Ascending aorta (tissue), 2 donors: ENCODE results near the gene RAPGEF2. TPM values are rescaled to one million over a fixed set of nuclear protein-coding genes. Genes with fewer than 3 reads are reported as not detected.
"Not testable (repeated sequence)": the region's sequence is repeated elsewhere in the genome, so short reads cannot be mapped to it uniquely, and the experiment has no call there.

Experiments used
- DNase-seq, 2 donors: peaks; one replicate each; pipeline ENCODE4 v3.0.0-alpha.2; 2019; ENCODE audit warnings: low spot score in 2 of 2
- H3K27ac ChIP-seq, 2 donors: fragments of 200-600 bp; sonication (generic); one replicate each; pipeline ENCODE4 v1.5.1; 2016 to 2017; ENCODE audit warnings: mild to moderate bottlenecking in 1 of 2
- H3K27me3 ChIP-seq: fragments of 200-600 bp; sonication (generic); one replicate; pipeline ENCODE4 v1.5.1; 2017
- H3K36me3 ChIP-seq, 2 donors: fragments of 200-600 bp; sonication (generic); one replicate each; pipeline ENCODE4 v1.5.1; 2016
- H3K4me1 ChIP-seq, 2 donors: fragments of 200-600 bp; sonication (generic); one replicate each; pipeline ENCODE4 v1.5.1; 2016 to 2017; ENCODE audit warnings: mild to moderate bottlenecking in 1 of 2
- H3K4me3 ChIP-seq, 2 donors: fragments of 200-600 bp; sonication (generic); one replicate each; pipeline ENCODE4 v1.5.1; 2016 to 2017; ENCODE audit warnings: mild to moderate bottlenecking in 1 of 2
- H3K9me3 ChIP-seq, 2 donors: fragments of 200-600 bp; sonication (generic); one replicate each; pipeline ENCODE4 v1.5.1; 2016
- CTCF ChIP-seq, 3 experiments: fragments of 200-600 bp in 2 of 3; fragments of 450-650 bp in 1 of 3; sonication (generic) in 2 of 3; IDR thresholded peaks; one replicate each; pipeline ENCODE4 v1.5.1; 2016 to 2019; ENCODE audit warnings: antibody characterized with exemption in 3 of 3, mild to moderate bottlenecking in 1 of 3, moderate library complexity in 1 of 3
- intact Hi-C: fragments of 100-400 bp; cut with DNase I; formaldehyde crosslinking; loops from one replicate; pipeline ENCODE4 v1.15.1; 2023
- total RNA-seq: library from RNA; depleted of rRNA; stranded (reverse); fragments of >200 nt; gene quantifications from one replicate; pipeline ENCODE4 v1.1.0, GENCODE V29; 2016

Gene RAPGEF2
- 65.7 TPM for total RNA-seq

GRCh38 chr4:159102622-159103383, at the start of gene RAPGEF2:
RAPGEF2 (plus strand) TSS chr4:159103079; CDS start chr4:159104163, 1,084 bp downstream.
- intact Hi-C loops, result loop anchor here (2.0 to 10.0 kb wide), 5 partner anchors 191 to 431 kb away; partner anchors contain the start of genes C4orf46, ETFDH and PPID
- peak; percentile 65 to 95 for DNase-seq
- TF ChIP-seq CTCF (IDR thresholded peaks at IDR 0.05), result no peak
- Histone ChIP-seq H3K36me3 (no peaks in the 10 kb centered on the region), H3K9me3 (no peaks in the 10 kb centered on the region), H3K4me1 (peaks cover 0 to 13% of the 10 kb centered on the region in 2 donors), H3K4me3 (peak within 1 kb of the TSS; percentile 92 to 93), H3K27me3 (no peaks in the 10 kb centered on the region), H3K27ac (peak within 1 kb of the TSS; percentile 91 to 94)

GRCh38 chr4:159055833-159056232, 47.0 kb upstream of the RAPGEF2 start:
- no peak for TF ChIP-seq CTCF (IDR thresholded peaks at IDR 0.05)
- intact Hi-C loops, result no loop called here
- no peak for DNase-seq
- H3K27me3 ChIP-seq, result no peaks in the 10 kb centered on the region
- H3K36me3 ChIP-seq, result no peaks in the 10 kb centered on the region
- no peak overlapping the region for H3K27ac ChIP-seq
- H3K4me3 ChIP-seq, result no peak overlapping the region
- no peaks in the 10 kb centered on the region for H3K4me1 ChIP-seq
- H3K9me3 ChIP-seq, result no peaks in the 10 kb centered on the region

- no peaks in the 10 kb centered on the region for H3K36me3 ChIP-seq
- no peaks in the 10 kb centered on the region for H3K4me1 ChIP-seq
- H3K27me3 ChIP-seq, result no peaks in the 10 kb centered on the region
- no peaks in the 10 kb centered on the region for H3K9me3 ChIP-seq
- DNase-seq, result no peak
- intact Hi-C loops, result no loop called here
- TF ChIP-seq CTCF (IDR thresholded peaks at IDR 0.05), result no peak
- H3K4me3 ChIP-seq, result no peak overlapping the region
- H3K27ac ChIP-seq, result no peak overlapping the region
These were observed 42.7 kb upstream of the RAPGEF2 start for GRCh38 chr4:159060161-159060560.

- no peak for TF ChIP-seq CTCF (IDR thresholded peaks at IDR 0.05)
- no peaks in the 10 kb centered on the region for H3K36me3 ChIP-seq
- no peaks in the 10 kb centered on the region for H3K4me1 ChIP-seq
- no peak overlapping the region for H3K27ac ChIP-seq
- DNase-seq, result no peak
- H3K27me3 ChIP-seq, result no peaks in the 10 kb centered on the region
- intact Hi-C loops, result no loop called here
- H3K4me3 ChIP-seq, result no peak overlapping the region
- H3K9me3 ChIP-seq, result no peaks in the 10 kb centered on the region
These were observed 40.5 kb upstream of the RAPGEF2 start for GRCh38 chr4:159062381-159062780.

GRCh38 chr4:159065513-159066240, 37.2 kb upstream of the RAPGEF2 start:
- intact Hi-C loops, result no loop called here
- no peak for TF ChIP-seq CTCF (IDR thresholded peaks at IDR 0.05)
- Histone ChIP-seq H3K4me3 (no peak overlapping the region), H3K27ac (no peak overlapping the region), H3K4me1 (no peaks in the 10 kb centered on the region), H3K27me3 (no peaks in the 10 kb centered on the region), H3K36me3 (no peaks in the 10 kb centered on the region), H3K9me3 (no peaks in the 10 kb centered on the region)
- DNase-seq, result no peak

- H3K9me3 ChIP-seq, H3K27ac ChIP-seq, H3K27me3 ChIP-seq, intact Hi-C loops, H3K36me3 ChIP-seq, DNase-seq, H3K4me1 ChIP-seq, H3K4me3 ChIP-seq: not testable (repeated sequence)
These were observed 34.7 kb upstream of the RAPGEF2 start for GRCh38 chr4:159068139-159068538.
